GM12878 (cell line): ENCODE measurements around the gene RGS12. TPM values are rescaled to one million over a fixed set of nuclear protein-coding genes. Genes with fewer than 3 reads are reported as not detected.

Source experiments
- ATAC-seq: fragments of 200-7000 bp; cut with Tn5 transposase; 3 replicates; pipeline ENCODE4 v1.9.1; 2020; ENCODE audit warnings: mild to moderate bottlenecking, moderate library complexity
- BruUV-seq: library from RNA; stranded (reverse); fragments of 400-500 nt; replicated peaks from 2 replicates; lab custom pipeline; 2021; lab: Mats Ljungman, UMichigan
- CTCF ChIA-PET: fragments of 300-600 bp; sonication (Branson Sonifier 250); formaldehyde crosslinking; extraction: SDS; loops from one replicate; lab custom pipeline; 2021; ENCODE audit warnings: inconsistent platforms; lab: Yijun Ruan, JAX
- POLR2A ChIA-PET: fragments of 350-600 bp; formaldehyde crosslinking; extraction: SDS; loops from one replicate; lab custom pipeline; 2021; ENCODE audit warnings: inconsistent platforms; lab: Charles Lee
- RAD21 ChIA-PET: fragments of 300-600 bp; sonication (Branson Sonifier 250); formaldehyde crosslinking; loops from one replicate; lab custom pipeline; 2023; ENCODE audit warnings: antibody characterized with exemption; ENCODE audit not compliant: unreplicated experiment; lab: Charles Lee
- SMC1A ChIA-PET: fragments of 300-600 bp; sonication (Branson Sonifier 250); formaldehyde crosslinking; loops from one replicate; lab custom pipeline; 2023; ENCODE audit not compliant: unreplicated experiment, uncharacterized antibody; lab: Charles Lee
- DNase-seq: peaks from one replicate; pipeline ENCODE4 v3.0.0-alpha.2; 2011; ENCODE audit warnings: low read depth, low spot score
- FAIRE-seq: peaks from 3 replicates; lab custom pipeline; 2011; peaks lifted over from hg19 to GRCh38; lab: Jason Lieb, UNC
- H2AFZ ChIP-seq: 2 replicates; pipeline ENCODE4 v1.6.0; 2011; ENCODE audit warnings: low read depth, low read length, control low read depth; ENCODE audit not compliant: control insufficient read depth
- H3K27ac ChIP-seq: 2 replicates; pipeline ENCODE4 v1.5.1; 2011; ENCODE audit warnings: control low read depth; ENCODE audit not compliant: control insufficient read depth, insufficient read depth
- H3K27me3 ChIP-seq, 2 experiments: replicated peaks in 1 of 2; 2 replicates each; pipeline versions ENCODE4 v1.6.0 to v1.6.1; 2011; ENCODE audit warnings: low read length in 1 of 2; ENCODE audit not compliant: control insufficient read depth in 2 of 2, insufficient read depth in 2 of 2
- H3K36me3 ChIP-seq, 2 experiments: 2 replicates each; pipeline ENCODE4 v1.5.1; 2011; ENCODE audit warnings: low read length in 1 of 2; ENCODE audit not compliant: control insufficient read depth in 2 of 2, insufficient read depth in 2 of 2
- H3K4me1 ChIP-seq: 2 replicates; pipeline ENCODE4 v1.6.1; 2011; ENCODE audit warnings: mild to moderate bottlenecking, low read length, moderate library complexity, mixed read lengths; ENCODE audit not compliant: control insufficient read depth, insufficient read depth
- H3K4me2 ChIP-seq: 2 replicates; pipeline ENCODE4 v1.6.0; 2011; ENCODE audit warnings: control low read depth; ENCODE audit not compliant: control insufficient read depth, insufficient read depth
- H3K4me3 ChIP-seq: fragments of 200-600 bp; sonication (generic); 2 replicates; pipeline ENCODE4 v1.5.1; 2016
- H3K79me2 ChIP-seq: 2 replicates; pipeline ENCODE4 v1.6.0; 2011; ENCODE audit warnings: low read length; ENCODE audit not compliant: control insufficient read depth, insufficient read depth
- H3K9ac ChIP-seq: 2 replicates; pipeline ENCODE4 v1.8.0; 2011; ENCODE audit warnings: low read length, control low read depth, mixed read lengths; ENCODE audit not compliant: control insufficient read depth, insufficient read depth
- H3K9me3 ChIP-seq: replicated peaks from 3 replicates; pipeline ENCODE4 v1.5.1; 2011; ENCODE audit warnings: mild to moderate bottlenecking, low read length; ENCODE audit not compliant: control insufficient read depth, insufficient read depth
- H4K20me1 ChIP-seq: 2 replicates; pipeline ENCODE4 v1.6.0; 2011; ENCODE audit not compliant: control insufficient read depth, insufficient read depth
- FOXM1 ChIP-seq: IDR thresholded peaks from 2 replicates; pipeline ENCODE4 v1.6.1; 2012; ENCODE audit warnings: low read depth, mild to moderate bottlenecking, inconsistent platforms, low read length, moderate library complexity
- GATAD2B ChIP-seq: fragments of 450-650 bp; conservative IDR thresholded peaks from 2 replicates; pipeline ENCODE4 v1.6.1; 2017; ENCODE audit warnings: low read depth, mild to moderate bottlenecking, moderate library complexity
- POLR2AphosphoS5 ChIP-seq: IDR thresholded peaks from 2 replicates; pipeline ENCODE4 v1.6.1; 2011; ENCODE audit warnings: mild to moderate bottlenecking, low read length, inconsistent platforms
- SMAD5 ChIP-seq: IDR thresholded peaks from 2 replicates; pipeline ENCODE4 v1.6.1; 2016; ENCODE audit warnings: antibody characterized with exemption, low read depth
- SPI1 ChIP-seq: IDR thresholded peaks from 2 replicates; pipeline ENCODE4 v1.6.1; 2011; ENCODE audit warnings: low read depth, mild to moderate bottlenecking, low read length, moderate library complexity, borderline replicate concordance; ENCODE audit not compliant: insufficient read depth
- TBL1XR1 ChIP-seq: IDR thresholded peaks from 2 replicates; pipeline ENCODE4 v1.6.1; 2012; ENCODE audit warnings: low read depth, low read length, improper control_type of control experiment
- WGBS: methylation state at CpG from one replicate; pipeline ENCODE4 v1.1.6; 2016; ENCODE audit warnings: low lambda C conversion rate; ENCODE audit not compliant: insufficient replicate concordance, insufficient coverage; ENCODE audit errors: missing lambda C conversion rate; 5-methylcytosine and 5-hydroxymethylcytosine counted together
- in situ Hi-C: fragments of 300-500 bp; cut with MboI; formaldehyde crosslinking; loops from 9 replicates; pipeline ENCODE4 v1.14.3; 2018; ENCODE audit warnings: mixed read lengths
- intact Hi-C: fragments of 100-400 bp; cut with micrococcal nuclease; formaldehyde crosslinking; loops from one replicate; pipeline ENCODE4 v1.14.2; 2022; ENCODE audit not compliant: unreplicated experiment
- polyA plus RNA-seq, 11 experiments: library from polyadenylated mRNA; depleted of rRNA in 4 of 11; unstranded in 6 of 11; stranded (reverse) in 5 of 11; fragments of >200 nt; fragmentation: Nextera tagmentation in 4 of 11; fragmentation: Illumina TruSeq in 1 of 11; extraction: Ambion mirVana in 4 of 11; extraction: Trizol in 1 of 11; gene quantifications; 1 replicate in 1 of 11; 2 replicates in 10 of 11; pipeline versions ENCODE4 v1.2.1 to v1.2.3, GENCODE V29; 2011 to 2016; ENCODE audit warnings: inconsistent platforms in 2 of 11, missing spikeins in 2 of 11, low read depth in 1 of 11
- total RNA-seq, 4 experiments: library from RNA; depleted of rRNA in 3 of 4; stranded (reverse); fragments of >200 nt in 3 of 4; fragmentation: Illumina TruSeq in 1 of 4; extraction: Trizol in 1 of 4; gene quantifications; 2 replicates each; pipeline versions ENCODE4 v1.2.1 to v1.2.3, GENCODE V29; 2013 to 2021
- TF ChIP-seq, protein P1 (sequence below): fragments of 450-650 bp; IDR thresholded peaks from 2 replicates; pipeline ENCODE4 v1.6.1; 2016; ENCODE audit warnings: mild to moderate bottlenecking

The RGS12 gene
- total and polyA plus RNA-seq, 10 of the 15 experiments (the other 5 are each of a cell fraction or from before 2014, with no cell fraction given), result 0.02 to 2.2 (median 0.73) TPM

DNA sequence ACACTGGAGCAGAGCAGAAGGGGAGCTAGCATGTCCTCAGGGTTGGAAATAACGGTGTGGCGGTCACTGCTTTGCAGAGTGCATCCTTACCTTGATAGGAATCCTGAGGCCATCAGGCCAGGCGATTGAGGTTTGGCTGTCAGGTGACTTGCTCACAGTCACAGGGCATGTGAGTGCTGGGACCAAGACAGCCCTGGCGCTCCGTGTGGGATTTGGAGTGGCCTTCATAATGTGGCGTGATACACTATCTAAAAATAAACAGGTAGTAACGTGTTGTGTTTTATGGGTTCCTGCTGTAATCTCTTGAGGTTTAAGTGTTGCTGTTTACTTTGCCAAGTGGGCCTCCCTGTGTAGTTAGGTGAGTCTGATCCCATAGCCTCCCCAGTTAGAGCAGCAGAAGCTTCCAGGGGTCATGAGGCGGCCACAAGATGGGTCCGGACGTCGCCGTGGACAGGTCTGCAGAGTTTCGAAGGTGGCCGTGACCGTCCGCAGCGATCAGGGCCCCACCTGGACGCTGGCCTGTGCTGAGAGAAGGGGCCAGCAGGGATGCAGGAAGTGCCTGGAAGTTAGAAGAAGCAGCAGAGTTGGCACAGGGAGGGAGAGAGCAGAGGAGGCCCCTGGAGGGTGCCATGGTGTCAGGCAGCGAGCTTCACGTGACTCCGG, 27.7 kb downstream of the RGS12 start (continued):
- no peak for TF ChIP-seq FOXM1
- no peak for TF ChIP-seq SMAD5
- no peak for TF ChIP-seq POLR2AphosphoS5

DNA sequence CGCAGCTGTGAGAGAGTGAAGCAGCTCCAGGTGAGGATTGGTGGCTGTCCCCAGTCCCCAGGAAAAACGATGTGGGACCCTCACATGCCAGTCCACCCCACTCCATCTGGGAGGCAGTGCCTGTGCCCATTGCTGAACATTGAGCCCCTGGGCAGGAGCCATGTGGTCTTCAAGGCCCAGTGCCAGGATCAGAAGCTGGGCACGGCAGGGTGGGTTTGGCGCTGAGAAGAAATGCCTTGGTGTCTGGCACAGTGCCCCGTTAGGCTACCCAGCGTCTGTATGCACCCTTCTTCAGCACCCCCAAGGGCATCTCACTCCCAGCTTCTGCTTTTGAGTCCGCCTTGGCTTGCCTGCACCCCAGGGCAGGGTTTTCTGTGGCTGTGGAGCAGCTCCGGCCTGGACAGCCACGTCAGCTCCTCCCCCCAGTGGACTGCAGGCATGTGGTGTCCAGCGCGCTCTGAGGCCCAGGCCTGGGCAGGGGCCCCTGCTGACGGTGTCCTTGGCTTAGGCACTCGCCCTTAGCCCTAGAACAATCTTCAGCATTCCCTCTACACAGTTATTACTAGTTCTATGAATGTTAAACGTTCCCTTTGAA, 28.6 kb downstream of the RGS12 start:
- CTCF ChIA-PET, result interaction anchor here (0.7 to 1.3 kb wide), 2 partner anchors 159 to 160 kb away, joined by 3 to 5 read pairs; no protein-coding TSS in a partner anchor
- RAD21 ChIA-PET, result no interaction called here
- Histone ChIP-seq H3K27ac (no peak overlapping the region), H3K4me2 (no peak overlapping the region), H3K9ac (no peak overlapping the region), H3K4me1 (no peaks in the 10 kb centered on the region), H3K27me3 (no peaks in the 10 kb centered on the region; a peak in 1 of 4 replicates), H3K9me3 (no peaks in the 10 kb centered on the region), H3K79me2 (no peaks in the 10 kb centered on the region), H2AFZ (no peak overlapping the region), H3K4me3 (no peak overlapping the region), H3K36me3 (no peaks in the 10 kb centered on the region), H4K20me1 (no peaks in the 10 kb centered on the region)
- WGBS, result 31% methylated on average over 14 of the region's 14 CpGs
- DNase-seq (no peak), FAIRE-seq (no peak), ATAC-seq (no peak)
- SMC1A ChIA-PET, result interaction anchor here (1.3 kb wide), 1 partner anchor 18 kb away, joined by 3 read pairs; no protein-coding TSS in a partner anchor
- BruUV-seq, result no TSS peak
- POLR2A ChIA-PET, result no interaction called here
- TF ChIP-seq, protein P1, sequence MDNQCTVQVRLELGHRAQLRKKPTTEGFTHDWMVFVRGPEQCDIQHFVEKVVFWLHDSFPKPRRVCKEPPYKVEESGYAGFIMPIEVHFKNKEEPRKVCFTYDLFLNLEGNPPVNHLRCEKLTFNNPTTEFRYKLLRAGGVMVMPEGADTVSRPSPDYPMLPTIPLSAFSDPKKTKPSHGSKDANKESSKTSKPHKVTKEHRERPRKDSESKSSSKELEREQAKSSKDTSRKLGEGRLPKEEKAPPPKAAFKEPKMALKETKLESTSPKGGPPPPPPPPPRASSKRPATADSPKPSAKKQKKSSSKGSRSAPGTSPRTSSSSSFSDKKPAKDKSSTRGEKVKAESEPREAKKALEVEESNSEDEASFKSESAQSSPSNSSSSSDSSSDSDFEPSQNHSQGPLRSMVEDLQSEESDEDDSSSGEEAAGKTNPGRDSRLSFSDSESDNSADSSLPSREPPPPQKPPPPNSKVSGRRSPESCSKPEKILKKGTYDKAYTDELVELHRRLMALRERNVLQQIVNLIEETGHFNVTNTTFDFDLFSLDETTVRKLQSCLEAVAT, result no peak
- TF ChIP-seq SPI1 (no peak), GATAD2B (no peak), TBL1XR1 (no peak)
- in situ Hi-C loops, result no loop called here
- intact Hi-C loops, result no loop called here
